Fibroblast of lung (primary cell): ENCODE measurements around the gene DYSF. TPM values are rescaled to one million over a fixed set of nuclear protein-coding genes. Genes with fewer than 3 reads are reported as not detected.

Source experiments
- DNase-seq, 2 donors: peaks; one replicate each; pipeline versions ENCODE4 v3.0.0 to v3.0.0-alpha.2; 2010; ENCODE audit warnings: low read depth in 2 of 2
- H2AFZ ChIP-seq: 2 replicates; pipeline ENCODE4 v1.5.1; 2012; ENCODE audit warnings: low read length, control low read depth, inconsistent platforms
- H3K27ac ChIP-seq: 2 replicates; pipeline ENCODE4 v1.5.1; 2011; ENCODE audit warnings: low read length, control low read depth; ENCODE audit not compliant: insufficient read depth
- H3K27me3 ChIP-seq: 2 replicates; pipeline ENCODE4 v1.5.1; 2011; ENCODE audit warnings: mild to moderate bottlenecking, low read length; ENCODE audit not compliant: control insufficient read depth, insufficient read depth
- H3K36me3 ChIP-seq: 2 replicates; pipeline ENCODE4 v1.5.1; 2011; ENCODE audit warnings: low read length; ENCODE audit not compliant: control insufficient read depth, insufficient read depth
- H3K4me1 ChIP-seq: 2 replicates; pipeline ENCODE4 v1.5.1; 2011; ENCODE audit warnings: low read length; ENCODE audit not compliant: control insufficient read depth, insufficient read depth; ENCODE audit errors: extremely low read depth
- H3K4me2 ChIP-seq: 2 replicates; pipeline ENCODE4 v1.5.1; 2011; ENCODE audit warnings: low read length, control low read depth; ENCODE audit not compliant: insufficient read depth; ENCODE audit errors: extremely low read depth
- H3K4me3 ChIP-seq, 4 experiments: fragments of 200-600 bp in 1 of 4; sonication (generic) in 1 of 4; replicated peaks in 1 of 4; 2 replicates each; pipeline ENCODE4 v1.5.1; 2011 to 2016; ENCODE audit warnings: low read length in 4 of 4, low read depth in 3 of 4, mild to moderate bottlenecking in 3 of 4, control low read depth in 2 of 4, inconsistent platforms in 1 of 4, mixed read lengths in 1 of 4; ENCODE audit not compliant: insufficient read depth in 1 of 4; ENCODE audit errors: control extremely low read depth in 1 of 4
- H3K79me2 ChIP-seq: 2 replicates; pipeline ENCODE4 v1.5.1; 2012; ENCODE audit warnings: mild to moderate bottlenecking, low read length, inconsistent platforms; ENCODE audit not compliant: control insufficient read depth, insufficient read depth
- H3K9ac ChIP-seq: 2 replicates; pipeline ENCODE4 v1.5.1; 2011; ENCODE audit warnings: mild to moderate bottlenecking, low read length, control low read depth; ENCODE audit not compliant: insufficient read depth
- H3K9me3 ChIP-seq: 2 replicates; pipeline ENCODE4 v1.5.1; 2012; ENCODE audit warnings: low read depth, low read length; ENCODE audit not compliant: control insufficient read depth, insufficient read depth
- H4K20me1 ChIP-seq: 2 replicates; pipeline ENCODE4 v1.5.1; 2011; ENCODE audit warnings: low read length; ENCODE audit not compliant: control insufficient read depth, insufficient read depth; ENCODE audit errors: extremely low read depth
- CTCF ChIP-seq, 2 donors: IDR thresholded peaks in 1 of 2; conservative IDR thresholded peaks in 1 of 2; 1 replicate in 1 of 2; 2 replicates in 1 of 2; pipeline ENCODE4 v1.5.1; 2011 to 2012; ENCODE audit warnings: low read length in 2 of 2, control low read depth in 1 of 2, inconsistent platforms in 1 of 2, low read depth in 1 of 2, mild to moderate bottlenecking in 1 of 2
- EZH2 ChIP-seq: IDR thresholded peaks from 2 replicates; pipeline ENCODE4 v1.5.1; 2012; ENCODE audit warnings: low read length, control low read depth, mild to moderate bottlenecking; ENCODE audit errors: missing control alignments
- polyA plus RNA-seq, 2 donors: library from polyadenylated mRNA; depleted of rRNA in 1 of 2; stranded (reverse) in 1 of 2; unstranded in 1 of 2; fragments of >200 nt; gene quantifications; 2 replicates each; pipeline ENCODE4 v1.2.1, GENCODE V29; 2011 to 2012; ENCODE audit warnings: missing spikeins in 1 of 2
- total RNA-seq: library from RNA; depleted of rRNA; stranded (reverse); fragments of >200 nt; gene quantifications from 2 replicates; pipeline ENCODE4 v1.2.1, GENCODE V29; 2014

Gene DYSF
- total and polyA plus RNA-seq, 2 donors (not counting 1 experiment from before 2014, with no cell fraction given), result under 0.01 to 0.67 TPM

- no peak overlapping the region for H3K9ac ChIP-seq
- no peaks in the 10 kb centered on the region for H3K4me1 ChIP-seq
- H3K79me2 ChIP-seq, result no peaks in the 10 kb centered on the region
- no peak for DNase-seq
- no peak for TF ChIP-seq CTCF (conservative IDR thresholded peaks at IDR 0.05 in 1 of 2, IDR thresholded peaks at IDR 0.05 in 1 of 2; ENCODE audit: low read depth in 1 of 2, low read length in 2 of 2)
- no peak for TF ChIP-seq EZH2
- no peaks in the 10 kb centered on the region for H4K20me1 ChIP-seq
- no peaks in the 10 kb centered on the region for H3K9me3 ChIP-seq
- H3K4me2 ChIP-seq, result no peak overlapping the region
- no peaks in the 10 kb centered on the region for H3K27me3 ChIP-seq
- no peaks in the 10 kb centered on the region for H3K36me3 ChIP-seq
- no peak overlapping the region for H3K27ac ChIP-seq
- no peak overlapping the region for H2AFZ ChIP-seq
- H3K4me3 ChIP-seq, result no peak overlapping the region
Measured at GRCh38 chr2:71505086-71505769, 51.9 kb downstream of the DYSF start.

- Histone ChIP-seq H3K36me3 (no peaks in the 10 kb centered on the region), H3K9me3 (no peaks in the 10 kb centered on the region), H3K79me2 (no peaks in the 10 kb centered on the region), H3K9ac (no peak overlapping the region), H3K27ac (no peak overlapping the region), H3K27me3 (no peaks in the 10 kb centered on the region), H3K4me1 (no peaks in the 10 kb centered on the region), H4K20me1 (no peaks in the 10 kb centered on the region), H3K4me2 (no peak overlapping the region), H3K4me3 (no peak overlapping the region), H2AFZ (no peak overlapping the region)
- TF ChIP-seq EZH2 (no peak), CTCF (conservative IDR thresholded peaks at IDR 0.05 in 1 of 2, IDR thresholded peaks at IDR 0.05 in 1 of 2; ENCODE audit: low read depth in 1 of 2, low read length in 2 of 2) (no peak)
- no peak for DNase-seq
Measured at GRCh38 chr2:71505770-71506140, 52.4 kb downstream of the DYSF start.

GRCh38 chr2:71506222-71507153, 53.1 kb downstream of the DYSF start:
- no peaks in the 10 kb centered on the region for H3K27me3 ChIP-seq
- H3K27ac ChIP-seq, result no peak overlapping the region
- no peak overlapping the region for H3K9ac ChIP-seq
- H3K79me2 ChIP-seq, result no peaks in the 10 kb centered on the region
- H3K36me3 ChIP-seq, result no peaks in the 10 kb centered on the region
- H3K4me2 ChIP-seq, result no peak overlapping the region
- no peak for TF ChIP-seq EZH2
- no peak for TF ChIP-seq CTCF (conservative IDR thresholded peaks at IDR 0.05 in 1 of 2, IDR thresholded peaks at IDR 0.05 in 1 of 2; ENCODE audit: low read depth in 1 of 2, low read length in 2 of 2)
- H2AFZ ChIP-seq, result no peak overlapping the region
- no peaks in the 10 kb centered on the region for H4K20me1 ChIP-seq
- no peak overlapping the region for H3K4me3 ChIP-seq
- no peaks in the 10 kb centered on the region for H3K9me3 ChIP-seq
- H3K4me1 ChIP-seq, result no peaks in the 10 kb centered on the region
- no peak for DNase-seq
